Right lobe of liver (tissue), 4 donors: ENCODE data around the gene ATG7.

Source experiments
- POLR2A ChIP-seq: fragments of 450-650 bp; IDR thresholded peaks from one replicate; pipeline ENCODE4 v1.6.1; 2017; ENCODE audit warnings: antibody characterized with exemption, mild to moderate bottlenecking
- TF ChIP-seq, protein P1 (sequence below), 4 donors: fragments of 200-600 bp in 3 of 4; fragments of 450-650 bp in 1 of 4; IDR thresholded peaks; one replicate each; pipeline versions ENCODE4 v1.5.1 to v1.8.0; 2016 to 2022; ENCODE audit warnings: antibody characterized with exemption in 4 of 4, mild to moderate bottlenecking in 2 of 4
- donor health status: DM: no; HTN: no; CAD: no.
- donor health status: DM: no; HTN: no; CAD: no.
- donor health status: DM: no; HTN: yes; CAD: no.

DNA sequence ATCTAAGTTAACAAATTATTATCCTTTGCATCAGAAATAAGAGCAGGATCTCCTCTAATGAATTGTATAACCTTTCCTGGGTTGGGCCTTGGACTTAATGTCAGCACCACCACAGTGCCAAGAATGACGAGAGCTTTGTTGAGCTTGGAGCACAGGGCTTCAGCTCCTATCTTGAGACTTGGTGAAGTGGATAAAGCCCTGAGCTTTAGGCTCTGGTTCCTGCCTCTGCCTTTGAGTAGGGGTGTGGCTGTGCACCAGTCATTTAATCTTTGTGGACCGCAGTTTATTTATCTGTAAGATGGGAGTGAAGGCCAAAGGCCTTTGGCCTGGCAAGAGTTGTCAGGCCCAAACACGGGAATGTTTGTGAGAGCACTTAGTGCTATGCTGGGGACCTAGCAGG lies 209.4 kb downstream of the ATG7 start:
- TF ChIP-seq, protein P1, sequence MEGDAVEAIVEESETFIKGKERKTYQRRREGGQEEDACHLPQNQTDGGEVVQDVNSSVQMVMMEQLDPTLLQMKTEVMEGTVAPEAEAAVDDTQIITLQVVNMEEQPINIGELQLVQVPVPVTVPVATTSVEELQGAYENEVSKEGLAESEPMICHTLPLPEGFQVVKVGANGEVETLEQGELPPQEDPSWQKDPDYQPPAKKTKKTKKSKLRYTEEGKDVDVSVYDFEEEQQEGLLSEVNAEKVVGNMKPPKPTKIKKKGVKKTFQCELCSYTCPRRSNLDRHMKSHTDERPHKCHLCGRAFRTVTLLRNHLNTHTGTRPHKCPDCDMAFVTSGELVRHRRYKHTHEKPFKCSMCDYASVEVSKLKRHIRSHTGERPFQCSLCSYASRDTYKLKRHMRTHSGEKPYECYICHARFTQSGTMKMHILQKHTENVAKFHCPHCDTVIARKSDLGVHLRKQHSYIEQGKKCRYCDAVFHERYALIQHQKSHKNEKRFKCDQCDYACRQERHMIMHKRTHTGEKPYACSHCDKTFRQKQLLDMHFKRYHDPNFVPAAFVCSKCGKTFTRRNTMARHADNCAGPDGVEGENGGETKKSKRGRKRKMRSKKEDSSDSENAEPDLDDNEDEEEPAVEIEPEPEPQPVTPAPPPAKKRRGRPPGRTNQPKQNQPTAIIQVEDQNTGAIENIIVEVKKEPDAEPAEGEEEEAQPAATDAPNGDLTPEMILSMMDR (IDR thresholded peaks at IDR 0.05) = no peak
- no peak for TF ChIP-seq POLR2A
